Dermis microvascular lymphatic vessel endothelial cell (primary cell): ENCODE measurements around the gene ZNF205. TPM values are rescaled to one million over a fixed set of nuclear protein-coding genes. Genes with fewer than 3 reads are reported as not detected.
A peak's percentile ranks its signal among the peaks of the same experiment; 100 is the strongest.
"Not testable (repeated sequence)": the region's sequence is repeated elsewhere in the genome, so short reads cannot be mapped to it uniquely, and the experiment has no call there.

Experiments
- DNase-seq, 2 donors: peaks; one replicate each; pipeline versions ENCODE4 v3.0.0 to v3.0.0-alpha.2; 2010; ENCODE audit warnings: low read depth in 2 of 2
- total RNA-seq: library from RNA; depleted of rRNA; stranded (reverse); fragments of >200 nt; gene quantifications from 2 replicates; pipeline ENCODE4 v1.2.1, GENCODE V29; 2014

The ZNF205 gene
- total RNA-seq, 1 donor from 2014 or later = 17.2 TPM

DNA sequence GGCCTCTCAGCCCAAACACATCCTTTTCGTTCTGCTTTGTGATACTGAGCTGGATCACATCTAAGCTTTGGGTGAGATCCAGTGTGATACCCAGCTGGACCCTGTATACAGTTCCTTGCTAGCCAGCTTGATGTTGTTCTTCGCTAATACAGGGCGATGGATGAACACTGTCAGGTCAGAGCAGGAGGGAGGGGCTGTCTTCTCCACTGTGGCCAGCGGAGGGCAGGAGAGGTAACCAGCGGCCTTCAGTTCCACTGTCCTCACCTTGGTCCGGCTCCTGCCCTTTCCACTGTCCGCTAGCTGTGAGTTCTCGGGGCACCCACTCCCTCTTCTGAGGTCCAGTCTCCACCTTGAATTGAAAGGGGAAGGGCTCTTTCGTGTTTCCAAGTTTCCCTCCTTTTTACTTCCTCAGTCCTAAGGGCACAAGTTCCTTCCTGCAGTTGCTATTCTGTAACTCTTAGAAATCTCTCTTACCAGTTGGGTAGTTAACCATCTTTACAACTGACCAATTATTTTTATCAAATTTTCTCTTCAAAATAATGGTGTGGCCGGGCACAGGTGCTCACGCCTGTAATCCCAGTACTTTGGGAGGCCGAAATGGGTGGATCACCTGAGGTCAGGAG, 19.5 kb downstream of the ZNF205 start:
- peak; percentile 31 to 62 for DNase-seq

DNA sequence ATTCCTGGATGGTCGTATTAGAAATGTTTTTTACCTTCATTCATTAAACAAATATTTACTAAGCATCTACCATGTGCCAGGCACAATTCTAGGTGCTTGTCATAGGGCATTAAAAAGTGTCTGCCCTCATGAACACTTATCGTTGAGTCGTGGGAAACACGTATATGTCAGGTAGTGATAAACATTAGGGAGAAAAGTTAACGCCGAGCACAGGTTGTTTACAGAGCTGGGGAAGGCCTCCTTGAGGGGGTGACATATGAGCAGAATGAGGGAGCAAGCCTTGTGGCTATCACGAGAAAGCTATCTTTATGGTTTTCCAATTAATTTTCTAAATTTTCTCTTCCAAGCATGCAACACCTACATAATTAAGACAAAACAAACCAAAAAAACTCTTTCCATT, 21.5 kb downstream of the ZNF205 start:
- DNase-seq = no peak

DNA sequence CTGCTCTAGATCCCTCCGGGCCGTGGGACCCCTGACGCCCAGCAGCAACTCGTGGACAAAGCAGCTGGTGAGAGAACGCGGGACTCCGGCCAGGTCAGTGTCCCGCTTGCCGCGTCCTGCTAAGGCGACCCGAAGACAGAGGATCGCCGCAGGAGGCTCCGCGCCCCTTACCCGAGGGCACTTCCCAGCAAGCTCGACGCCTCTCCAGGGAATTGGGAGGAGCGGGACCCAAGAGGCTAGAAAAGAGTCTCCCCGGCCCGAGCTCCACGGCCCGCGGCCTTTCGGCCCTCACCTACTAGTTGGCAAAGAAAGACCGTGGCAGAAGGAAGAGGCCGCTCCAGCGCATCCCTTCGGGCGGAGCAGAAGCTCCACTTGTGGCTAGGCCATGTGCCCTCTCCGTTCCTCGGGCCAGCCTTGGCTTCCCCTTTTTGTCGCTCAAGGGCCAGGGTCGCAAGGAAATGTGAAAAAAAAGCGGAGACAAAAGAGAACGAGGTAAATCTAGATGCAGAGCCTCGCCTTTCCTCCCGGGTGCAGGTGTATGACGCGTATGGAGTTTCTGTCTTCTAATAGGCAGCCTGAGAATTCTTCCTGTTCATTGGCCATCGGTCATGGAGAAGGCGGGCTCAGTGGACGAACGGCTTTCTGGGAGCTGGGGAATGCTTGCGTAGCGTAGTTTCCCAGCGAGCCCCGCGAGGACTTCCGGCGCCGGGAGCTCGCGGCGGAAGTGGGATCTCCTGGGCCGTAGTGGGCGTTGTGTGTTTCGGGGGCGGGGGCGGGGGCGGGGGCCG, 22.1 kb downstream of the ZNF205 start, which contains the start of gene ZNF213:
Gene ZNF213, plus strand, starts transcription at position 692 of the 788 bp plus-strand sequence. CDS start 2,252 bp downstream, outside the sequence.
- DNase-seq = peak; percentile 97 to 99

DNA sequence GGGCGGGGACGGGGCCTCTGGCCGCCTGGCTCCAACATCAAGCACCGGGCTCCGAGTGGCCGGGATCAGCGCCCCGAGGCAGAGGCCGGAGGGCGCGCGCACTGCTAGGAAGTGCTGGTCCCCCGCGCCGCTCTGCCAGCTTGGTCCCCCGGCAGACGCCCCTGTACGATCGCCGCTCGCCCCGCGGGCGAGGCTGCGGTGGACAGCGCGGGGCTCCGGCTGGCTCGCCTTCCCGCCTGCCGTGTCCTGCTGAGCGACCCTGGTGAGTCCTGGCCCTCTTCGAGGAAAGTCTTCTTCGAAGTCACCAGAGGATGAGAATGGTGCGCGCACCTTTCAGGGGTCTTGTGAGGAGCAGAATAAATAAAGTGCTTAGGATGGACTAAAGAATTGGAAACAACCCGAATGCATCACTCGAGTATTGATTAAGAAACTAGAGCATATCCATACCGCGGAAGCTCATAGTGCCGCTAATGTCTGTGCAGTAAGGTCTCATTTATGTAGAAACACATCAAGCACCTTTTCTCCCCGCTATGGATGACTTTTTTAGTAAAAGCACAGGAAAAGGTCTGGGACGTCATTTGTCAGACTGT, 22.8 kb downstream of the ZNF205 start:
- no peak for DNase-seq

DNA sequence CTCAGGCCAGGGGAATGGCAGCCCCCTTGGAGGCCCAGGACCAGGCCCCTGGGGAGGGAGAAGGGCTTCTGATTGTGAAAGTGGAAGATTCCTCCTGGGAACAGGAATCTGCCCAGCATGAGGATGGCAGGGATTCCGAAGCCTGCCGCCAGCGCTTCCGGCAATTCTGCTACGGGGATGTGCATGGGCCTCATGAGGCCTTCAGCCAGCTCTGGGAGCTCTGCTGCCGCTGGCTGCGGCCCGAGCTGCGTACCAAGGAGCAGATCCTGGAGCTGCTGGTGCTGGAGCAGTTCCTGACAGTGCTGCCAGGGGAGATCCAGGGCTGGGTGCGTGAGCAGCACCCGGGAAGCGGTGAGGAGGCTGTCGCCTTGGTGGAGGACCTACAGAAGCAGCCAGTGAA, 24.9 kb downstream of the ZNF205 start:
- DNase-seq = no peak

DNA sequence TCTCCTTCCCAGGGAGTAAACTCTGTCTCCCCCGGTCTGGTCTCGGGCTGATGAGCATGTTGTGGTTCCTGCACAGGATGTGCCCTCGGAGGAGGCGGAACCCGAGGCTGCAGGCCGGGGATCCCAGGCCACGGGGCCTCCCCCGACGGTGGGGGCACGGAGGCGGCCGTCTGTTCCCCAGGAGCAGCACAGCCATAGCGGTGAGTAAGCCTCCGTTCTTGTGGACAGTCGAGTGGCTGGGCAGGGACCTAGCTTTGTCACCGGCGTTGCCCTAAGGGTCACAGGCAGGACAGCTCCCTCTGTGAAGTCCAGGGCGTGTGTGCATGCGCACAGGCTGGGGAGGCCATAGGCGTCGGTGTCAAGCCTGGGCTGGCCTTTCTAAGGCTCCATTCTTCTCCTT, 26.0 kb downstream of the ZNF205 start:
- no peak for DNase-seq

DNA sequence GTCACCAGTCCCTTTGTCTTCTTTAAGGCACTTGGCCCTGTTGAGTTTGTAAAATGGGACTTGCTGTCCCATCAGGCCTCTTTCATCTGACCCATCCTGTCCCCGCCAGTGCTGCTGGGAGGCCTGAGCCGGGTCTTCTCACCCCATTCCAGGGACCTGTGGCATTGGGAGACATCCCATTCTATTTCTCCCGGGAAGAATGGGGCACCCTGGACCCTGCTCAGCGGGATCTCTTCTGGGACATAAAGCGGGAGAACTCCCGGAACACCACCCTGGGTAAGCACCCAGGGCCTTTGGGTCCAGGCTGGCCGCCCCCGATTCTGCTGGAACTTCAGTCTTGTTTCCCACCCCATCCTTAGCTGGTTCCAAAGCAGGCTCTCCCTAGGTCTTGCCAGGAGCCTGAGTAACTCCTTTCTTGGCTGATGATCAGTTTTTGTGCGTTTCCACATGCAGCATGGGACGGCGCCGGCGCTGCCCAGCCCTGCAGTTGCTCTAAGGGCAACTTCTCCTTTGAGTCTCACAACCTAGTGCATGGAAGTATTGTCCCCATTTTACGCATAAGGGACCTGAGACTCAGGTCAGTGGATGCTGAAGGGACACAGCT, 26.5 kb downstream of the ZNF205 start:
- DNase-seq = no peak

DNA sequence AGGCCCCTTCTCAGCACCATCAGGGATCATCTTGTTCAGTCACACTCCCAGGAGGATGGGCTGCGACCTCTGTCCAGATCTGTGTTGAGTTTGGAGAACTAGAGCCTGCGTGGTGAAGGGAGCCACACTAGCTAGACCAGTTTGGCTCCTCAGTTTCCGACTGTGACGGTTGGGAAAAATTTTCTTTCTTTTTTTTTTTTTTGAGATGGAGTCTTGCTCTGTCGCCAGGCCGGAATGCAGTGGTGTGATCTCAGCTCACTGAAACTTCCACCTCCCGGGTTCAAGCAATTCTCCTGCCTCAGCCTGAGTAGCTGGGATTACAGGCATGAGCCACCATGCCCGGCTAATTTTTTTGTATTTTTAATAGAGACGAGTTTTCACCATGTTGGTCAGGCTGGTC, 27.2 kb downstream of the ZNF205 start:
- not testable (repeated sequence) for DNase-seq

DNA sequence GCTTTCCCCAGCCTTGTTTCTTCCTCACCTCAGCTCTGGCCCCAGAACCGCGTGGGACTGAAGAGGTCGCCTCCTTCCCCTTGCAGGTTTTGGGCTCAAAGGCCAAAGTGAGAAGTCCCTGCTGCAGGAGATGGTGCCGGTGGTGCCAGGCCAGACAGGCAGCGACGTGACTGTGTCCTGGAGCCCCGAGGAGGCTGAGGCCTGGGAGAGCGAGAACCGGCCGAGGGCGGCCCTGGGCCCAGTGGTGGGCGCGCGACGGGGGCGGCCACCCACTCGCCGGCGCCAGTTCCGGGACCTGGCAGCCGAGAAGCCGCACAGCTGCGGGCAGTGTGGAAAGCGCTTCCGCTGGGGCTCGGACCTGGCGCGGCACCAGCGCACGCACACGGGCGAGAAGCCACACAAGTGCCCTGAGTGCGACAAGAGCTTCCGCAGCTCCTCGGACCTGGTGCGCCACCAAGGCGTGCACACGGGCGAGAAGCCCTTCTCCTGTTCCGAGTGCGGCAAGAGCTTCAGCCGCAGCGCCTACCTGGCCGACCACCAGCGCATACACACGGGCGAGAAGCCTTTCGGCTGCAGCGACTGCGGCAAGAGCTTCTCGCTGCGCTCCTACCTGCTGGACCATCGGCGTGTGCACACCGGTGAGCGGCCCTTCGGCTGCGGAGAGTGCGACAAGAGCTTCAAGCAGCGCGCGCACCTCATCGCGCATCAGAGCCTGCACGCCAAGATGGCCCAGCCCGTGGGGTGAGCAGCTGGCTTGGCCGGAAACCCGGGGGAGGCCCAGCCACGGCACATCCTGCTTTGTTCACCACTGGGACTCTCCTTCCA, 28.4 kb downstream of the ZNF205 start:
- DNase-seq = no peak

DNA sequence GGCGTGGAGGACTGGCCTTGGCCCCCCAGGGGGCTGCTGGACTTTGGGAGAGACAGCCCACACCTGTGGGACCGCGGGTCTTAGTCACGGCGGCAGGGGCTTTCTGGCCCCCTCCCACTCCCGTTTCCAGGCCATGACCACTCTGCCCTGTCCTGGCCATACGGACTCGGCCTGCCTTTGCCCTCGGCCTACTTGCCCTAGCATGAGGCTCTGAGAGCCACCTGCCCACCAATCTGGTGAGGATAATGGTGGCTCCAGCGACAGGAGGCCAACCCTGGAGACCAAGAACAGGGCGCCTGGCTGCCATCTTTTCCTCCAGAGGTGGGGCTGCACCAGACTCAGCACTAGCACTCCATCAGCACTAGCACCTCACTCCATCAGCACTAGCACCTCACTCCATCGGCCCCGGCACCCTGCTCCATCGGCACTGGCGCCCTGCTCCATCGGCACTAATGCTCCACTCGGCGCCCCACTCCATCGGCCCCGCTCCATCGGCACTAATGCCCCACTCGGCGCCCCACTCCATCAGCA, 29.5 kb downstream of the ZNF205 start:
- no peak for DNase-seq

DNA sequence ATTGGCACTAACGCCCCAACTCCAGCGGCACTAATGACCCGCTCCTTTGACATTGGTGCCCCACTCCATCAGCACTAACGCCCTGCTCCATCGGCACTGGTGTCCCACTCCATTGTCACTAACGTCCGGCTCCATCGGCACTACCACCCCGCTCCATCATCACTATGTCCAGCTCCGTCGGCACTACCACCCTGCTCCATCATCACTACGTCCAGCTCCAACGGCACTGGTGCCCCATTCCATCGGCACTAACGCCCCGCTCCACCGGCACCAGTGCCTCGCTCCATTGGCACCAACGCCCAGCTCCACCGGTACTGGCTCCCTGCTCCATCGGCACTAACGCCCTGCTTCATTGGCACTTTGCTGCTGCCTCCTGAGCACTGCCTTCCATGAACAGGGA, 29.9 kb downstream of the ZNF205 start:
- DNase-seq = no peak

DNA sequence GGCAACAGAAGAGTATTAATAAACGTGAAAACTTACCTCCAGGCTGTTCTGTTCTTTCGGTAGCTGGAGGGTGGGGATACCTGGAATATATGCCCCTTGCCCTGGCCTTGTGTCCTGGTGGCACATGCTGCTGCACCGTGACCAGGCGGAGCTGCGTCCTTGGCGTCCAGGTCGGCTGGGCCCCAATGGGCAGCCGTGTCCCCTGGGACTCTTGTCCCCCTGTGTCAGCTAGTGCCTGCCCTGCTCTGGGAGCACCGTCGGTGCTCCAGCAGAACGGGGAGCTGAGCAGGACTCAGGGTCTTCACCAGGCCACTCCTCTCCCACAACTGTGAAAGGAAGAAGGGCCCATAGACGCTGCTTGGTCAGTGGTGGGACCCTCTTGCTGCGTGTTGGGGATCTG, 30.4 kb downstream of the ZNF205 start:
- no peak for DNase-seq

DNA sequence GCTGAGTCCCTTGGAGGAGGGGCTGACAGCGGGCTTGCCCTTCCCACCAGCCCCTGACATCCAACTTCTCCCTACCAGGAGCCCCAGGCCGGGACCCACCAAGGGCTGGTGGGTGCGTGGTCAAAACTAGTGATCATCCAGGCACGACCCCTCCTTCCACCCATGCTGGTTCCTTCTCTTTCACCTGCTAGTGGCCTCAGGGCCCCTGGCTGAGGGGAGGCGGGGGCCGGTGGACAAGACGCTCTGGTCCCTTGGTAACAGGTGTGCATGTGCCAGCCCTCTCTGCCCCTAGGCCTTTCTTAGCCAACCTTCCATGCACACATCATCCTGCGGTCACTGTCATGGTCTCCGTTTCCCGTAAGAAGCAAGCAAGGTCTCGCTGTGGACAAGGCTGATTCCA, 30.8 kb downstream of the ZNF205 start:
- no peak for DNase-seq

DNA sequence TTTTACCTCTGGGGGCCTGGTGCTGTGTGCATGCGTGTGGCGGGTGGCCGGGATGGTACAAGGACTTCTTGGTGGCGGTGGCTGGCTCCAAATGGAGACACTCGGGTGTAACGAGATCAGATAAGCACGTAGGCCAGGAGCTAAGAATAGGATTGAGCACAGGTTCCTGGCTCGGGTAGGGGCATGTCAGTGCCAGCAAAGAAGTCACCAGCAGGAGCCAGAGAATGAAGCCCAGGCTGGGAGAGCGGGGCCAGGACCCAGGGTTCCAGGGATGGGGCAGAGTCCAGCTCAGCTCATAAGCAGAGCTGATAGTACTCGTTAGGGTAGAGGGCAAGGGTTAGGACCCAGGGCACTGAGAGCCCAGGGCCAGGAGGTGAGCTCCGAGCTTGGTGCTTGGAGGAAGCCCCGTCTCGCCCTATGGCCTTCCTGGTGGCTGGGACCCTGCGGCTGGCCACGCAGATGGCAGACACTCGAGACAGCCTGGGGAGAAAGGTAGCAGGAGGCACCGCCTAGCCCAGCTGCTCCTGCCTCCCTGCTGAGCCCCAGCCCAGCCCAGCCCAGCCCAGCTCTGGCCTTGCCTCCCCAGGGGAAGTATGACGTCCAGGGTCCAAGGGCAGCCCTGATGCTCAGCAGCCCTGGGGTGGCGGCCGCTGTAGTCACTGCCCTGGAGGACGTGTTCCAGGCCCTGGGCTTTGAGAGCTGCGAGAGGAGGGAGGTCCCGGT, 31.4 kb downstream of the ZNF205 start:
- DNase-seq = no peak

DNA sequence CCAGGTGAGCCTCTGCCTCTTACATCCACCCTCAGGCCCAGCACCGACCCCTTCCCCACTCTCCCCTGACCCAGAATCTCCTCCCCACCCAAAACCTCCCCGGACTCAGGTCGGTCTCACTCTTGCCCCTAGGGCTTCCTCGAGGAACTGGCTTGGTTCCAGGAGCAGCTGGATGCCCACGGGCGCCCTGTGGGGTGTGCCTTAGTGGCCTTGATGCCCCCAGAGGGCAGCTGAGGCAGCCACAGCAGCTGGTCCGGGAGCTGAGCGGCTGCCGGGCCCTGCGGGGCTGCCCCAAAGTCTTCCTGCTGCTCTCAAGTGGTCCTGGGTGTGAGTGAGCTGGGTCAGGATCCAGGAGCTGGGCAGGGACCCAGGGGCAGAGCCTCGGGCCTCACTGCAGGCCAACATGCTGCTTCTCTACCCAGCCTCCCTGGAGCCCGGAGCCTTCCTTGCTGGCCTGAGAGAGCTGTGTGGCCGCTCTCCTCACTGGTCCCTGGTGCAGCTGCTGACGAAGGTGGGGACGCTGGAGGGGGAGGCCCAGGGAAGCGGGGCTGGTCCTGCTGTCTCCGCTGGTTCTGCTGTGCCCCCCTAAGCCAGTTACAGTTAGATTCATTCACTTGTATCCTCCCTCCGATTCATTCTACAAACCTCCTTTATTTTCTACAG, 32.1 kb downstream of the ZNF205 start:
- DNase-seq = no peak

DNA sequence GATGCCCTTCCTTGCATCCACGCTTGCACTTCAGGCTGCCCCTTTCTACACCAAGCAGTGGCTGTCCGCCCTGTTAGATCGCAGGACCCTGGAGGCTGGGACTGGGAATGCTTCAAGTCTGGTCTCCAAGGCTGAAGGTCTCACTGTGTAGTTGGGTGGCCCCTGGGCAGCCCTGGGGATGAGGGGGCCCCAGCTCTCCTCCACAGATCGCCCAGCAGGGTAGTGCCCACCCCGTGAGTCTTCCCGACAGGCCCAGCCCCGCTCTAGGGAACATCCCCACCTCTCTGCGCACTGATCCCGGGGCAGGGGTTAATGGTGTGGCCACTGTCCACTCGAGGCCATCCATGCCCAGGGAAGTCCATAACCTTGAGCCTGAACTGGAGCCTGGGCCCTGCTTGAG, 32.8 kb downstream of the ZNF205 start:
- no peak for DNase-seq

DNA sequence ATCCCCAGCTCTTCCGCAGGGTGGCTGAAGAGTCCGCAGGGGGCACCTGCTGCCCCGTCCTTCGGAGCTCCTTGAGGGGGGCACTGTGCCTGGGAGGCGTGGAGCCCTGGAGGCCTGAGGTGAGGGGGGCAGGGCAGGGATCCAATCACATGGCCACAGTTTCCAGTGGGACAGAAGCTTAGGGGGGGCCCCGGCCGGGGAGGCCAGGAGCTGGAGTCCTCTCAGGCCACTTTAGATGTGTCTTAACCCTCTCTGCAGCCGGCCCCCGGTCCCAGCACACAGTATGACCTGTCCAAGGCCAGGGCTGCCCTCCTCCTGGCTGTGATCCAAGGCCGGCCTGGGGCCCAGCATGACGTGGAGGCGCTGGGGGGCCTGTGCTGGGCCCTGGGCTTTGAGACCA, 33.3 kb downstream of the ZNF205 start:
- DNase-seq = no peak

DNA sequence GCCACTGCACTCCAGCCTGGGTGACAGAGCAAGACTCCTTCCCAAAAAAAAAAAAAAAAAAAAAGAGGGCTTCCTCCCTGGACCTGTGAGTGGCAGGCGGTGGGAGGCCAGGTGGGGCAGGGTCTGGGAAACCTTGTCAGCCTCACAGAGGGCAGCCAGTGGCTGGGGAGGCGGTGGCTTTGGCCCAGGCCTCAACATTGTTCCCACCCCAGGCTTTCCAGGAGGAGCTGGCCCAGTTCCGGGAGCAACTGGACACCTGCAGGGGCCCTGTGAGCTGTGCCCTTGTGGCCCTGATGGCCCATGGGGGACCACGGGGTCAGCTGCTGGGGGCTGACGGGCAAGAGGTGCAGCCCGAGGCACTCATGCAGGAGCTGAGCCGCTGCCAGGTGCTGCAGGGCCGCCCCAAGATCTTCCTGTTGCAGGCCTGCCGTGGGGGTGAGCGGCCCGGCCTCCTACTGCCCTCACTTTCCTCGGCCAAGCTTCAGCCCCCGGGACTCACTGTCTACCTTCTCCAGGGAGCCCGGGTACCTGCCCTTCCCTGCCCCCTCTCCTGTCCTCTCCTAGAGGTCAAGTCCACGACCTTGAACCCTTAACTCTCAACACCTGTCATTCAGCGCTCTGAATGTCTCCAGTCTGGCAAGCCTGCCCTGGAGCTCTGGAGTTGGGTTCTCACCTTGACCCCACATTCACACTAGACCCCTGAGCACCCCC, 34.8 kb downstream of the ZNF205 start:
- no peak for DNase-seq

DNA sequence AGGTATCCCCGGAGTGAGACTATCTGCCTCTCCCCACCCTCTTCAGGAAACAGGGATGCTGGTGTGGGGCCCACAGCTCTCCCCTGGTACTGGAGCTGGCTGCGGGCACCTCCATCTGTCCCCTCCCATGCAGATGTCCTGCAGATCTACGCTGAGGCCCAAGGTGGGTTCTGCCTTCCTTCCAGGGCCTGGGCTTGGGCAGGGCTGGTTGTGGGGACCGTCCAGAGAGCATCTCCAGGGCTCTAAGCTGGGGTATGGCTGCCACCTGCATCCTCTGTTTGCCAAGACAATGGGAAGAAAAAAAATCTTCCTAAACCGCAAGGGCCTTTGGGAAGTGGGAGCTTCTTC, 35.3 kb downstream of the ZNF205 start:
- no peak for DNase-seq
